GM12878 (cell line): ENCODE results near the gene SNPH. TPM values are rescaled to one million over a fixed set of nuclear protein-coding genes. Genes with fewer than 3 reads are reported as not detected.

Source experiments
- ATAC-seq: fragments of 200-7000 bp; cut with Tn5 transposase; 3 replicates; pipeline ENCODE4 v1.9.1; 2020; ENCODE audit warnings: mild to moderate bottlenecking, moderate library complexity
- BruUV-seq: library from RNA; stranded (reverse); fragments of 400-500 nt; replicated peaks from 2 replicates; lab custom pipeline; 2021; lab: Mats Ljungman, UMichigan
- CTCF ChIA-PET: fragments of 300-600 bp; sonication (Branson Sonifier 250); formaldehyde crosslinking; extraction: SDS; loops from one replicate; lab custom pipeline; 2021; ENCODE audit warnings: inconsistent platforms; lab: Yijun Ruan, JAX
- POLR2A ChIA-PET: fragments of 350-600 bp; formaldehyde crosslinking; extraction: SDS; loops from one replicate; lab custom pipeline; 2021; ENCODE audit warnings: inconsistent platforms; lab: Charles Lee
- RAD21 ChIA-PET: fragments of 300-600 bp; sonication (Branson Sonifier 250); formaldehyde crosslinking; loops from one replicate; lab custom pipeline; 2023; ENCODE audit warnings: antibody characterized with exemption; ENCODE audit not compliant: unreplicated experiment; lab: Charles Lee
- SMC1A ChIA-PET: fragments of 300-600 bp; sonication (Branson Sonifier 250); formaldehyde crosslinking; loops from one replicate; lab custom pipeline; 2023; ENCODE audit not compliant: unreplicated experiment, uncharacterized antibody; lab: Charles Lee
- DNase-seq: peaks from one replicate; pipeline ENCODE4 v3.0.0-alpha.2; 2011; ENCODE audit warnings: low read depth, low spot score
- FAIRE-seq: peaks from 3 replicates; lab custom pipeline; 2011; peaks lifted over from hg19 to GRCh38; lab: Jason Lieb, UNC
- H2AFZ ChIP-seq: 2 replicates; pipeline ENCODE4 v1.6.0; 2011; ENCODE audit warnings: low read depth, low read length, control low read depth; ENCODE audit not compliant: control insufficient read depth
- H3K27ac ChIP-seq: 2 replicates; pipeline ENCODE4 v1.5.1; 2011; ENCODE audit warnings: control low read depth; ENCODE audit not compliant: control insufficient read depth, insufficient read depth
- H3K27me3 ChIP-seq, 2 experiments: replicated peaks in 1 of 2; 2 replicates each; pipeline versions ENCODE4 v1.6.0 to v1.6.1; 2011; ENCODE audit warnings: low read length in 1 of 2; ENCODE audit not compliant: control insufficient read depth in 2 of 2, insufficient read depth in 2 of 2
- H3K36me3 ChIP-seq, 2 experiments: 2 replicates each; pipeline ENCODE4 v1.5.1; 2011; ENCODE audit warnings: low read length in 1 of 2; ENCODE audit not compliant: control insufficient read depth in 2 of 2, insufficient read depth in 2 of 2
- H3K4me1 ChIP-seq: 2 replicates; pipeline ENCODE4 v1.6.1; 2011; ENCODE audit warnings: mild to moderate bottlenecking, low read length, moderate library complexity, mixed read lengths; ENCODE audit not compliant: control insufficient read depth, insufficient read depth
- H3K4me2 ChIP-seq: 2 replicates; pipeline ENCODE4 v1.6.0; 2011; ENCODE audit warnings: control low read depth; ENCODE audit not compliant: control insufficient read depth, insufficient read depth
- H3K4me3 ChIP-seq: fragments of 200-600 bp; sonication (generic); 2 replicates; pipeline ENCODE4 v1.5.1; 2016
- H3K79me2 ChIP-seq: 2 replicates; pipeline ENCODE4 v1.6.0; 2011; ENCODE audit warnings: low read length; ENCODE audit not compliant: control insufficient read depth, insufficient read depth
- H3K9ac ChIP-seq: 2 replicates; pipeline ENCODE4 v1.8.0; 2011; ENCODE audit warnings: low read length, control low read depth, mixed read lengths; ENCODE audit not compliant: control insufficient read depth, insufficient read depth
- H3K9me3 ChIP-seq: replicated peaks from 3 replicates; pipeline ENCODE4 v1.5.1; 2011; ENCODE audit warnings: mild to moderate bottlenecking, low read length; ENCODE audit not compliant: control insufficient read depth, insufficient read depth
- H4K20me1 ChIP-seq: 2 replicates; pipeline ENCODE4 v1.6.0; 2011; ENCODE audit not compliant: control insufficient read depth, insufficient read depth
- FOXK2 ChIP-seq: fragments of 450-650 bp; IDR thresholded peaks from 2 replicates; pipeline ENCODE4 v1.6.1; 2017; ENCODE audit warnings: mild to moderate bottlenecking, moderate library complexity
- FOXM1 ChIP-seq: IDR thresholded peaks from 2 replicates; pipeline ENCODE4 v1.6.1; 2012; ENCODE audit warnings: low read depth, mild to moderate bottlenecking, inconsistent platforms, low read length, moderate library complexity
- KAT2A ChIP-seq: conservative IDR thresholded peaks from 2 replicates; pipeline ENCODE4 v1.6.1; 2011; ENCODE audit warnings: low read depth, low read length; ENCODE audit not compliant: control insufficient read depth
- LARP7 ChIP-seq: fragments of 450-650 bp; IDR thresholded peaks from 2 replicates; pipeline ENCODE4 v1.6.1; 2017; ENCODE audit warnings: mild to moderate bottlenecking
- PAX5 ChIP-seq: IDR thresholded peaks from 2 replicates; pipeline ENCODE4 v1.6.1; 2011; ENCODE audit warnings: low read depth, low read length, borderline replicate concordance
- RAD21 ChIP-seq: IDR thresholded peaks from 2 replicates; pipeline ENCODE4 v1.6.1; 2011; ENCODE audit warnings: mild to moderate bottlenecking, low read depth, low read length, moderate library complexity; ENCODE audit not compliant: insufficient read depth
- RAD51 ChIP-seq: fragments of 450-650 bp; IDR thresholded peaks from 2 replicates; pipeline ENCODE4 v1.6.1; 2016; ENCODE audit warnings: moderate library complexity, mild to moderate bottlenecking, inconsistent platforms
- RBBP5 ChIP-seq: fragments of 200-600 bp; sonication (generic); conservative IDR thresholded peaks from 2 replicates; pipeline ENCODE4 v1.6.1; 2016
- ZBTB33 ChIP-seq: fragments of 450-650 bp; IDR thresholded peaks from 2 replicates; pipeline ENCODE4 v1.6.1; 2017; ENCODE audit warnings: mild to moderate bottlenecking
- WGBS: methylation state at CpG from one replicate; pipeline ENCODE4 v1.1.6; 2016; ENCODE audit warnings: low lambda C conversion rate; ENCODE audit not compliant: insufficient replicate concordance, insufficient coverage; ENCODE audit errors: missing lambda C conversion rate; 5-methylcytosine and 5-hydroxymethylcytosine counted together
- in situ Hi-C: fragments of 300-500 bp; cut with MboI; formaldehyde crosslinking; loops from 9 replicates; pipeline ENCODE4 v1.14.3; 2018; ENCODE audit warnings: mixed read lengths
- intact Hi-C: fragments of 100-400 bp; cut with micrococcal nuclease; formaldehyde crosslinking; loops from one replicate; pipeline ENCODE4 v1.14.2; 2022; ENCODE audit not compliant: unreplicated experiment
- polyA plus RNA-seq, 11 experiments: library from polyadenylated mRNA; depleted of rRNA in 4 of 11; unstranded in 6 of 11; stranded (reverse) in 5 of 11; fragments of >200 nt; fragmentation: Nextera tagmentation in 4 of 11; fragmentation: Illumina TruSeq in 1 of 11; extraction: Ambion mirVana in 4 of 11; extraction: Trizol in 1 of 11; gene quantifications; 1 replicate in 1 of 11; 2 replicates in 10 of 11; pipeline versions ENCODE4 v1.2.1 to v1.2.3, GENCODE V29; 2011 to 2016; ENCODE audit warnings: inconsistent platforms in 2 of 11, missing spikeins in 2 of 11, low read depth in 1 of 11
- total RNA-seq, 4 experiments: library from RNA; depleted of rRNA in 3 of 4; stranded (reverse); fragments of >200 nt in 3 of 4; fragmentation: Illumina TruSeq in 1 of 4; extraction: Trizol in 1 of 4; gene quantifications; 2 replicates each; pipeline versions ENCODE4 v1.2.1 to v1.2.3, GENCODE V29; 2013 to 2021
- TF ChIP-seq, protein P1 (sequence below): IDR thresholded peaks from 2 replicates; pipeline ENCODE4 v1.6.1; 2012; ENCODE audit warnings: low read depth, low read length, improper control_type of control experiment
- TF ChIP-seq, protein P2 (sequence below): fragments of 150-350 bp; IDR thresholded peaks from 2 replicates; pipeline ENCODE4 v1.6.1; 2014; ENCODE audit warnings: mild to moderate bottlenecking, low read depth, low read length
- TF ChIP-seq, protein P3 (sequence below): fragments of 450-650 bp; IDR thresholded peaks from 2 replicates; pipeline ENCODE4 v1.6.1; 2018; ENCODE audit warnings: mild to moderate bottlenecking, low read depth, moderate library complexity; ENCODE audit not compliant: partially characterized antibody
- TF ChIP-seq, protein P4 (sequence below): fragments of 450-650 bp; IDR thresholded peaks from 2 replicates; pipeline ENCODE4 v1.6.1; 2017; ENCODE audit warnings: mild to moderate bottlenecking, moderate library complexity

Gene SNPH
- total and polyA plus RNA-seq, 10 of the 15 experiments (the other 5 are each of a cell fraction or from before 2014, with no cell fraction given), result 0.02 to 0.45 (median 0.34) TPM; not detected in 2

DNA sequence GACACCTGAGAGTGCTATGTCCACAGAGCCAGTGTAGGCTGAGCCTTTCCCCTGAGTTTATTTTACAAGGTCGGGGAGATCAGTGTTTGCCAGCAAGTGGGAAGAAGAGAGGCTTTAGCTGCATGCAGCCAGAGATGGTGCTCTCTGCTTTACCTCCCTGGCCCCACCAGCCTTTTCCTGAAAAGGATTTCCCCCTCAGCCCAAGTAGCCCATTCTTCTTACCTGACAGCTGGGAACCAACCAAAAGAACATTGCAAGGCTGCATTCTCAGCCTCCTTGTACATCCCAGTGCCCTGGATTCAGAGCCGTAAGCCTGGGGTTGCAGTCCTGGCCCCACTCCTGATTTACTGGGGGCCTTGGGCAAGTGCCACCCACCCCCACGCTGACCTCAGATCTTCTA is 16.9 kb downstream of the SNPH start:
- BruUV-seq, result no TSS peak
- ChIA-PET SMC1A (no interaction called here), CTCF (no interaction called here), RAD21 (no interaction called here), POLR2A (interaction anchor here (0.5 kb wide), 1 partner anchor 46 kb away, joined by 3 read pairs; no protein-coding TSS in a partner anchor)
- FAIRE-seq (no peak), ATAC-seq (no peak), DNase-seq (no peak)
- Histone ChIP-seq H3K27ac (no peak overlapping the region), H3K4me1 (no peaks in the 10 kb centered on the region), H3K36me3 (no peaks in the 10 kb centered on the region), H3K4me3 (no peak overlapping the region), H4K20me1 (no peaks in the 10 kb centered on the region), H3K27me3 (no peaks in the 10 kb centered on the region; a peak in 3 of 4 replicates), H3K9ac (no peak overlapping the region), H2AFZ (no peak overlapping the region), H3K4me2 (no peak overlapping the region), H3K79me2 (no peaks in the 10 kb centered on the region), H3K9me3 (no peaks in the 10 kb centered on the region; the same call in 2 of the 3 replicates)
- in situ Hi-C loops, result no loop called here
- intact Hi-C loops, result no loop called here
- 29% methylated on average over 3 of the region's 3 CpGs for WGBS
- TF ChIP-seq, protein P1, sequence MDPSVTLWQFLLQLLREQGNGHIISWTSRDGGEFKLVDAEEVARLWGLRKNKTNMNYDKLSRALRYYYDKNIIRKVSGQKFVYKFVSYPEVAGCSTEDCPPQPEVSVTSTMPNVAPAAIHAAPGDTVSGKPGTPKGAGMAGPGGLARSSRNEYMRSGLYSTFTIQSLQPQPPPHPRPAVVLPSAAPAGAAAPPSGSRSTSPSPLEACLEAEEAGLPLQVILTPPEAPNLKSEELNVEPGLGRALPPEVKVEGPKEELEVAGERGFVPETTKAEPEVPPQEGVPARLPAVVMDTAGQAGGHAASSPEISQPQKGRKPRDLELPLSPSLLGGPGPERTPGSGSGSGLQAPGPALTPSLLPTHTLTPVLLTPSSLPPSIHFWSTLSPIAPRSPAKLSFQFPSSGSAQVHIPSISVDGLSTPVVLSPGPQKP, result no peak
- TF ChIP-seq, protein P2, sequence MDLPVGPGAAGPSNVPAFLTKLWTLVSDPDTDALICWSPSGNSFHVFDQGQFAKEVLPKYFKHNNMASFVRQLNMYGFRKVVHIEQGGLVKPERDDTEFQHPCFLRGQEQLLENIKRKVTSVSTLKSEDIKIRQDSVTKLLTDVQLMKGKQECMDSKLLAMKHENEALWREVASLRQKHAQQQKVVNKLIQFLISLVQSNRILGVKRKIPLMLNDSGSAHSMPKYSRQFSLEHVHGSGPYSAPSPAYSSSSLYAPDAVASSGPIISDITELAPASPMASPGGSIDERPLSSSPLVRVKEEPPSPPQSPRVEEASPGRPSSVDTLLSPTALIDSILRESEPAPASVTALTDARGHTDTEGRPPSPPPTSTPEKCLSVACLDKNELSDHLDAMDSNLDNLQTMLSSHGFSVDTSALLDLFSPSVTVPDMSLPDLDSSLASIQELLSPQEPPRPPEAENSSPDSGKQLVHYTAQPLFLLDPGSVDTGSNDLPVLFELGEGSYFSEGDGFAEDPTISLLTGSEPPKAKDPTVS, result no peak
- TF ChIP-seq RBBP5 (no peak), RAD51 (no peak), PAX5 (no peak), LARP7 (no peak), FOXM1 (no peak), ZBTB33 (no peak), FOXK2 (no peak), RAD21 (no peak), KAT2A (no peak)
- TF ChIP-seq, protein P3, sequence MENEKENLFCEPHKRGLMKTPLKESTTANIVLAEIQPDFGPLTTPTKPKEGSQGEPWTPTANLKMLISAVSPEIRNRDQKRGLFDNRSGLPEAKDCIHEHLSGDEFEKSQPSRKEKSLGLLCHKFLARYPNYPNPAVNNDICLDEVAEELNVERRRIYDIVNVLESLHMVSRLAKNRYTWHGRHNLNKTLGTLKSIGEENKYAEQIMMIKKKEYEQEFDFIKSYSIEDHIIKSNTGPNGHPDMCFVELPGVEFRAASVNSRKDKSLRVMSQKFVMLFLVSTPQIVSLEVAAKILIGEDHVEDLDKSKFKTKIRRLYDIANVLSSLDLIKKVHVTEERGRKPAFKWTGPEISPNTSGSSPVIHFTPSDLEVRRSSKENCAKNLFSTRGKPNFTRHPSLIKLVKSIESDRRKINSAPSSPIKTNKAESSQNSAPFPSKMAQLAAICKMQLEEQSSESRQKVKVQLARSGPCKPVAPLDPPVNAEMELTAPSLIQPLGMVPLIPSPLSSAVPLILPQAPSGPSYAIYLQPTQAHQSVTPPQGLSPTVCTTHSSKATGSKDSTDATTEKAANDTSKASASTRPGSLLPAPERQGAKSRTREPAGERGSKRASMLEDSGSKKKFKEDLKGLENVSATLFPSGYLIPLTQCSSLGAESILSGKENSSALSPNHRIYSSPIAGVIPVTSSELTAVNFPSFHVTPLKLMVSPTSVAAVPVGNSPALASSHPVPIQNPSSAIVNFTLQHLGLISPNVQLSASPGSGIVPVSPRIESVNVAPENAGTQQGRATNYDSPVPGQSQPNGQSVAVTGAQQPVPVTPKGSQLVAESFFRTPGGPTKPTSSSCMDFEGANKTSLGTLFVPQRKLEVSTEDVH, result no peak
- TF ChIP-seq, protein P4, sequence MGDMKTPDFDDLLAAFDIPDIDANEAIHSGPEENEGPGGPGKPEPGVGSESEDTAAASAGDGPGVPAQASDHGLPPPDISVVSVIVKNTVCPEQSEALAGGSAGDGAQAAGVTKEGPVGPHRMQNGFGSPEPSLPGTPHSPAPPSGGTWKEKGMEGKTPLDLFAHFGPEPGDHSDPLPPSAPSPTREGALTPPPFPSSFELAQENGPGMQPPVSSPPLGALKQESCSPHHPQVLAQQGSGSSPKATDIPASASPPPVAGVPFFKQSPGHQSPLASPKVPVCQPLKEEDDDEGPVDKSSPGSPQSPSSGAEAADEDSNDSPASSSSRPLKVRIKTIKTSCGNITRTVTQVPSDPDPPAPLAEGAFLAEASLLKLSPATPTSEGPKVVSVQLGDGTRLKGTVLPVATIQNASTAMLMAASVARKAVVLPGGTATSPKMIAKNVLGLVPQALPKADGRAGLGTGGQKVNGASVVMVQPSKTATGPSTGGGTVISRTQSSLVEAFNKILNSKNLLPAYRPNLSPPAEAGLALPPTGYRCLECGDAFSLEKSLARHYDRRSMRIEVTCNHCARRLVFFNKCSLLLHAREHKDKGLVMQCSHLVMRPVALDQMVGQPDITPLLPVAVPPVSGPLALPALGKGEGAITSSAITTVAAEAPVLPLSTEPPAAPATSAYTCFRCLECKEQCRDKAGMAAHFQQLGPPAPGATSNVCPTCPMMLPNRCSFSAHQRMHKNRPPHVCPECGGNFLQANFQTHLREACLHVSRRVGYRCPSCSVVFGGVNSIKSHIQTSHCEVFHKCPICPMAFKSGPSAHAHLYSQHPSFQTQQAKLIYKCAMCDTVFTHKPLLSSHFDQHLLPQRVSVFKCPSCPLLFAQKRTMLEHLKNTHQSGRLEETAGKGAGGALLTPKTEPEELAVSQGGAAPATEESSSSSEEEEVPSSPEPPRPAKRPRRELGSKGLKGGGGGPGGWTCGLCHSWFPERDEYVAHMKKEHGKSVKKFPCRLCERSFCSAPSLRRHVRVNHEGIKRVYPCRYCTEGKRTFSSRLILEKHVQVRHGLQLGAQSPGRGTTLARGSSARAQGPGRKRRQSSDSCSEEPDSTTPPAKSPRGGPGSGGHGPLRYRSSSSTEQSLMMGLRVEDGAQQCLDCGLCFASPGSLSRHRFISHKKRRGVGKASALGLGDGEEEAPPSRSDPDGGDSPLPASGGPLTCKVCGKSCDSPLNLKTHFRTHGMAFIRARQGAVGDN, result no peak
